AG09309 (cell line): ENCODE results near the gene OTULIN.

Experiments
- DNase-seq: peaks from one replicate; pipeline ENCODE4 v3.0.0-alpha.2; 2010; ENCODE audit warnings: low read depth
- H3K4me3 ChIP-seq: 2 replicates; pipeline ENCODE4 v1.5.1; 2011; ENCODE audit warnings: mild to moderate bottlenecking, low read depth, low read length, moderate library complexity; ENCODE audit not compliant: control insufficient read depth
- CTCF ChIP-seq: IDR thresholded peaks from 2 replicates; pipeline ENCODE4 v1.5.1; 2011; ENCODE audit warnings: mild to moderate bottlenecking, low read depth, low read length, inconsistent platforms; ENCODE audit not compliant: insufficient read depth, control insufficient read depth; ENCODE audit errors: missing control alignments

OTULIN gene

GRCh38 chr5:14699159-14699558 lies 34.6 kb downstream of the OTULIN start:
- DNase-seq, result no peak
- TF ChIP-seq CTCF, result no peak
- no peak overlapping the region for H3K4me3 ChIP-seq

GRCh38 chr5:14699807-14700400 lies 35.4 kb downstream of the OTULIN start:
- no peak for TF ChIP-seq CTCF
- DNase-seq, result no peak
- no peak overlapping the region for H3K4me3 ChIP-seq

- DNase-seq, result no peak
- H3K4me3 ChIP-seq, result no peak overlapping the region
- no peak for TF ChIP-seq CTCF
Observed at GRCh38 chr5:14700478-14701436, 36.2 kb downstream of the OTULIN start.

- TF ChIP-seq CTCF, result no peak
- no peak for DNase-seq
- H3K4me3 ChIP-seq, result no peak overlapping the region
Observed at GRCh38 chr5:14701556-14701955, 37.0 kb downstream of the OTULIN start.

- DNase-seq, result no peak
- no peak for TF ChIP-seq CTCF
- H3K4me3 ChIP-seq, result no peak overlapping the region
Observed at GRCh38 chr5:14702238-14702839, 37.8 kb downstream of the OTULIN start.

- no peak overlapping the region for H3K4me3 ChIP-seq
- no peak for TF ChIP-seq CTCF
- no peak for DNase-seq
Observed at GRCh38 chr5:14705556-14705955, 41.0 kb downstream of the OTULIN start.
